Kidney (tissue), 14 donors: ENCODE results near the gene HEYL. TPM values are rescaled to one million over a fixed set of nuclear protein-coding genes. Genes with fewer than 3 reads are reported as not detected.

Experiments used
- DNase-seq, 5 donors: peaks; one replicate each; pipeline ENCODE4 v3.0.0-alpha.2; 2013 to 2020
- FAIRE-seq: peaks from 2 replicates; lab custom pipeline; 2012; peaks lifted over from hg19 to GRCh38; lab: Jason Lieb, UNC
- H3K27ac ChIP-seq, 2 donors: one replicate each; pipeline ENCODE4 v1.7.0; 2013; ENCODE audit warnings: low read depth in 2 of 2, low read length in 2 of 2, inconsistent platforms in 1 of 2
- H3K27me3 ChIP-seq: one replicate; pipeline ENCODE4 v1.7.1; 2013; ENCODE audit warnings: low read length, inconsistent platforms; ENCODE audit not compliant: control insufficient read depth, insufficient read depth
- H3K36me3 ChIP-seq, 3 donors: one replicate each; pipeline versions ENCODE4 v1.7.0 to v1.7.1; 2013; ENCODE audit warnings: low read length in 3 of 3, control low read depth in 1 of 3, inconsistent platforms in 1 of 3; ENCODE audit not compliant: insufficient read depth in 3 of 3, control insufficient read depth in 2 of 3
- H3K4me1 ChIP-seq, 3 donors: one replicate each; pipeline versions ENCODE4 v1.7.0 to v1.7.1; 2013; ENCODE audit warnings: low read length in 3 of 3, inconsistent platforms in 1 of 3, low read depth in 1 of 3; ENCODE audit not compliant: control insufficient read depth in 2 of 3, insufficient read depth in 2 of 3
- H3K4me3 ChIP-seq, 3 donors: one replicate each; pipeline versions ENCODE4 v1.7.0 to v1.8.1; 2013; ENCODE audit warnings: low read length in 3 of 3, control low read depth in 1 of 3, inconsistent platforms in 1 of 3
- H3K9ac ChIP-seq, 3 donors: one replicate each; pipeline versions ENCODE4 v1.7.0 to v1.7.1; 2013; ENCODE audit warnings: low read length in 3 of 3, control low read depth in 1 of 3, inconsistent platforms in 1 of 3
- H3K9me3 ChIP-seq, 3 donors: one replicate each; pipeline versions ENCODE4 v1.7.0 to v1.7.1; 2013; ENCODE audit warnings: low read length in 3 of 3, control low read depth in 1 of 3, inconsistent platforms in 1 of 3; ENCODE audit not compliant: control insufficient read depth in 2 of 3, insufficient read depth in 1 of 3
- CTCF ChIP-seq: IDR thresholded peaks from 3 replicates; pipeline ENCODE4 v1.5.1; 2012; ENCODE audit warnings: mild to moderate bottlenecking, moderate library complexity, borderline replicate concordance; ENCODE audit not compliant: insufficient read depth; ENCODE audit errors: extremely low read depth
- intact Hi-C: fragments of 100-400 bp; cut with DNase I; formaldehyde crosslinking; loops from one replicate; pipeline ENCODE4 v1.11.1; 2022
- polyA plus RNA-seq: library from polyadenylated mRNA; stranded (reverse); fragments of 350-450 nt; fragmentation: Illumina TruSeq; extraction: RNeasy Lipid Tissue Mini Kit (QIAGEN cat#74804); gene quantifications from one replicate; pipeline ENCODE4 v1.2.3, GENCODE V29; 2014; ENCODE audit warnings: low read depth, low replicate concordance; ENCODE audit not compliant: insufficient read depth
- total RNA-seq: library from RNA; stranded (reverse); fragmentation: NEBNext Ultra II Directional; extraction: Animal tissue kit (Norgen Biotek cat#: 25700); gene quantifications from one replicate; pipeline ENCODE4 v1.2.1, GENCODE V29; 2021
- donor health status: control.
- donor health status: control.
- donor health status: control.
- donor health status: control.
- donor health status: control.
- donor health status: DM: yes; HTN: yes; CAD: no.
- donor health status: Normal renal cell carcinoma (clear cell type).

HEYL gene
- total and polyA plus RNA-seq, 2 donors from 2014 or later, result 7.2 to 32.8 TPM

- TF ChIP-seq CTCF, result no peak
- H3K27ac ChIP-seq, result no peak overlapping the region
- no peaks in the 10 kb centered on the region for H3K9me3 ChIP-seq
- no peaks in the 10 kb centered on the region for H3K4me1 ChIP-seq
- H3K36me3 ChIP-seq, result no peaks in the 10 kb centered on the region
- no peak overlapping the region for H3K4me3 ChIP-seq
- DNase-seq (no peak), FAIRE-seq (no peak)
- no peak overlapping the region for H3K9ac ChIP-seq
- intact Hi-C loops, result no loop called here
- no peaks in the 10 kb centered on the region for H3K27me3 ChIP-seq
Measured at GRCh38 chr1:39585933-39586332, 53.5 kb downstream of the HEYL start.

GRCh38 chr1:39576016-39576657 is 63.3 kb downstream of the HEYL start:
- FAIRE-seq (no peak), DNase-seq (peak; percentile 29 to 80 (median 60))
- H3K27me3 ChIP-seq, result no peaks in the 10 kb centered on the region
- H3K4me1 ChIP-seq, result peaks cover 0 to 22% (median 20%) of the 10 kb centered on the region in 3 donors
- H3K27ac ChIP-seq, result peak overlapping the region in 1 of 2 donors; percentile 65
- intact Hi-C loops, result no loop called here
- H3K36me3 ChIP-seq, result peaks cover 3 to 14% (median 14%) of the 10 kb centered on the region in 3 donors
- peak overlapping the region; percentile 20 to 67 (median 55) for H3K9ac ChIP-seq
- H3K4me3 ChIP-seq, result peak overlapping the region; percentile 75 to 90 (median 78)
- no peak for TF ChIP-seq CTCF
- no peaks in the 10 kb centered on the region for H3K9me3 ChIP-seq

GRCh38 chr1:39575191-39576015 is 64.0 kb downstream of the HEYL start:
- no peaks in the 10 kb centered on the region for H3K27me3 ChIP-seq
- H3K36me3 ChIP-seq, result peaks cover 5 to 22% (median 21%) of the 10 kb centered on the region in 3 donors
- FAIRE-seq, result no peak

More at GRCh38 chr1:39575191-39576015, 64.0 kb downstream of the HEYL start:
- intact Hi-C loops, result no loop called here
- Histone ChIP-seq H3K4me1 (peaks cover 0 to 22% (median 20%) of the 10 kb centered on the region in 3 donors), H3K9ac (peak overlapping the region; percentile 62 to 77 (median 67)), H3K27ac (peak overlapping the region; percentile 65 to 76), H3K4me3 (peak overlapping the region; percentile 78 to 90 (median 86)), H3K9me3 (no peaks in the 10 kb centered on the region)
- DNase-seq, result peak; percentile 38 to 90 (median 67)
- no peak for TF ChIP-seq CTCF
